GM12875 (cell line): ENCODE results near the gene CHIC2.

Experiments used
- H3K4me3 ChIP-seq: one replicate; pipeline ENCODE4 v1.5.1; 2011; ENCODE audit warnings: low read depth, low read length, control low read depth
- TF ChIP-seq, protein P1 (sequence below): IDR thresholded peaks from 2 replicates; pipeline ENCODE4 v1.5.1; 2011; ENCODE audit warnings: low read depth, mild to moderate bottlenecking, control low read depth, inconsistent platforms, low read length, moderate library complexity, borderline replicate concordance; ENCODE audit not compliant: insufficient read depth

The CHIC2 gene

DNA sequence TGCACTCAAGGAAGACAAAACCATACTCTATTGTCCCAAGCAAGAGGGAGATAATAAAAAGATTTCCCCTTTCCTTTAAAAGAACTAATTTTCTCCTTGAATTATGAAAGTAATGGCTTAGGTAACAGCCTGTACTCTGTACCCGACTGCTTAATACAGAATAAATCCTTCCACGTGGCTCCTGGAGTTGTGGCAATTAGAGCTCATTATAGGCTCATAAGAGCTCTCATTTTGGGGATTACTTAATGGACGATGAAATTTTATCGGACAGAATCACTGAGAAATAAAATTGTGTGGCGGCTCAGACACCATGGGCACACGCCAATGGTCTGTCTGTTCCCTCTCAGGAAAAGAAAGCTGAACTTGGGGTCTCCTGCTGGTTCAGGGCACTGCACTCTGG lies 32.7 kb upstream of the CHIC2 start:
- H3K4me3 ChIP-seq = no peak overlapping the region
- TF ChIP-seq, protein P1, sequence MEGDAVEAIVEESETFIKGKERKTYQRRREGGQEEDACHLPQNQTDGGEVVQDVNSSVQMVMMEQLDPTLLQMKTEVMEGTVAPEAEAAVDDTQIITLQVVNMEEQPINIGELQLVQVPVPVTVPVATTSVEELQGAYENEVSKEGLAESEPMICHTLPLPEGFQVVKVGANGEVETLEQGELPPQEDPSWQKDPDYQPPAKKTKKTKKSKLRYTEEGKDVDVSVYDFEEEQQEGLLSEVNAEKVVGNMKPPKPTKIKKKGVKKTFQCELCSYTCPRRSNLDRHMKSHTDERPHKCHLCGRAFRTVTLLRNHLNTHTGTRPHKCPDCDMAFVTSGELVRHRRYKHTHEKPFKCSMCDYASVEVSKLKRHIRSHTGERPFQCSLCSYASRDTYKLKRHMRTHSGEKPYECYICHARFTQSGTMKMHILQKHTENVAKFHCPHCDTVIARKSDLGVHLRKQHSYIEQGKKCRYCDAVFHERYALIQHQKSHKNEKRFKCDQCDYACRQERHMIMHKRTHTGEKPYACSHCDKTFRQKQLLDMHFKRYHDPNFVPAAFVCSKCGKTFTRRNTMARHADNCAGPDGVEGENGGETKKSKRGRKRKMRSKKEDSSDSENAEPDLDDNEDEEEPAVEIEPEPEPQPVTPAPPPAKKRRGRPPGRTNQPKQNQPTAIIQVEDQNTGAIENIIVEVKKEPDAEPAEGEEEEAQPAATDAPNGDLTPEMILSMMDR = no peak

DNA sequence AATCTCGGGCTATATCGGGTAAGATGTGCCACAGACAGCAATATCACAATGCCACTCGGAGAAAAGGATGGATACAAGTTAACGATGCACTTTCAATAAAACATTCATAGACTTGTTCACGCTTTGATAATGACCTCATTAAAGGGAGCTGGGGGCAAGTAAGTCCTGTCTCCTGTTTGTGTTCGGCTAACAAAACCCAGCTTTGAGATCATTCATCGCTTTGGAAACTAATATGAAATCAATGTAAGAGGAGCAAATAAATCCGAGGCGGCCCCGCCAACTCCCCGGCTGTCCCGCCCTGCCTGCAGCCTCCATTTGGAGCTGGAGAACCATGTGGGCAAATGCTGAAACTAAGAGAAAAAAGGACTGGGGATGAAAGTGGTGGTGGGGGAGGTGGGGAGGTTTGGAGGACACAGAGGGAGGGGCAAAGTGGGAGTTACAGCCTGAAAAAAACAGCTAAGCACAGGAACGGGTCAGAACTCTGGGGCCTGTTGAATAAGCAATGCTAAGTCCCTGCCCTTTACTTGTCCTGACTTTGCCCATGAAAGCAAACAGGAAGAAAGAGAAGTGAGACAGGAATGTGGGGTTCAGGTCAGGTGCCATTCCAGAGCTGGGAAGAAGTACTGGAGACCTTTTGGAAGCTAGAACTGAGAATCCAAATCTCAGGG lies 32.0 kb upstream of the CHIC2 start:
- TF ChIP-seq, protein P1 = no peak
- H3K4me3 ChIP-seq = no peak overlapping the region

- H3K4me3 ChIP-seq = no peak overlapping the region
- TF ChIP-seq, protein P1 = no peak
These were observed 30.9 kb upstream of the CHIC2 start for GRCh38 chr4:54095110-54095825.

- TF ChIP-seq, protein P1 = no peak
- H3K4me3 ChIP-seq = no peak overlapping the region
These were observed 30.0 kb upstream of the CHIC2 start for GRCh38 chr4:54094451-54094850.

- H3K4me3 ChIP-seq = no peak overlapping the region
- TF ChIP-seq, protein P1 = no peak
These were observed 29.2 kb upstream of the CHIC2 start for GRCh38 chr4:54093324-54094240.

DNA sequence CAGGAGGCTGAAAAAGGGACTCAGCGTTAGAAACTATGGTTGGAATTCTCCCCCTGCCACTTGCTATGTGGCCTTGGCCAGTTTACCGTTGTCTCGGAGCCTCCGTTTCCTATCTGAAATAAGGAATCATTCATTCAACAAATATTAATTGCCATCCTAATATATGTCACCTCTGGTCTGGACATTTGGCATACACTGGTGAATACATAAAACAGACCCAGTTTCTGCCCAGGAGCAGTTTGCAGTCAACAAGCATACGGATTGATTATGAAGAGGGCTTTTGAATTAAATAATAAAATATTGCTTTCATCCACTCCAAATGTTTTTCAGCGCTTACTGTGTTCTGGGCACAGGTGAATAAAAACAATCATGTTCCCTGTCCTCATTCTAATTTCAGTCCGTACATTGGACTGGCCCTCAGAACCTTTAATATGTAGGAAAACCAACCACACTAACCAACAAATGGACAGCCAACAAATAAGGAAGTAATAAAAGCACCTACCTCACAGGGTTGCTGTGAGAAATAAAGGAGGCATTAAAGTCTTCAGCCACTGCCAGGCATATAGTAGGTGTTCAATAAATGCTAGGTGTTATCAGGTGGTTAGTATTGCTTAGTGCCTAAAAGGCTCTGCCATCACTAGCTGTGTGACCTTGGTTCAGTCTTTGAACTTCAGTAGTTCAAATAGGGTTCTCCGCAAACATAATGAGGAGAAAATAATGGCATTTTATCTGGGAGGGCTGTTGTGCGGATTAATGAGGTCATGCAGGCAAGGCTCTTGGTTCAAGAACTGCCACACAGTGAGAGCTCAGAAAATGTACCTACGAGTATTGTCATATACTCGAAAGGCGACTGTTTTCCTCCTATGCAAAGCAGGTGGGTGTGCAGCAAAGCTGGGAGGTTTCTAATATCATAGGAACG lies 28.3 kb upstream of the CHIC2 start:
- H3K4me3 ChIP-seq = peak overlapping the region; percentile 42
- TF ChIP-seq, protein P1 = no peak
